Naive thymus-derived CD4-positive, alpha-beta T cell (primary cell): ENCODE measurements around the gene ITGB8. TPM values are rescaled to one million over a fixed set of nuclear protein-coding genes. Genes with fewer than 3 reads are reported as not detected.

ENCODE experiments used
- ATAC-seq: fragments of 150-1000 bp; cut with Tn5 transposase; 2 replicates; pipeline ENCODE4 v1.10.0; 2021; ENCODE audit warnings: mild to moderate bottlenecking, moderate library complexity
- CTCF ChIA-PET: fragments of 350-600 bp; sonication (Branson Sonifier 250); formaldehyde crosslinking; loops from one replicate; lab custom pipeline; 2021; ENCODE audit warnings: antibody characterized with exemption; lab: Charles Lee
- POLR2A ChIA-PET: fragments of 350-600 bp; sonication (Branson Sonifier 250); formaldehyde crosslinking; loops from one replicate; lab custom pipeline; 2021; ENCODE audit warnings: antibody characterized with exemption, inconsistent platforms; lab: Charles Lee
- DNase-seq, 9 donors: peaks; one replicate each; pipeline versions ENCODE4 v3.0.0 to v3.0.0-alpha.2; 2020 to 2022; ENCODE audit warnings: mixed read lengths in 1 of 9
- H3K27ac ChIP-seq: one replicate; pipeline ENCODE4 v1.7.0; 2013; ENCODE audit warnings: mild to moderate bottlenecking, low read depth, low read length, moderate library complexity
- H3K27me3 ChIP-seq, 2 donors: one replicate each; pipeline ENCODE4 v1.7.0; 2013; ENCODE audit warnings: low read length in 2 of 2, mild to moderate bottlenecking in 2 of 2, moderate library complexity in 2 of 2; ENCODE audit not compliant: control insufficient read depth in 2 of 2, insufficient read depth in 2 of 2
- H3K36me3 ChIP-seq, 3 experiments: 1 replicate in 2 of 3; 2 replicates in 1 of 3; pipeline ENCODE4 v1.7.0; 2013; ENCODE audit warnings: low read length in 3 of 3, mild to moderate bottlenecking in 3 of 3, moderate library complexity in 1 of 3; ENCODE audit not compliant: insufficient read depth in 3 of 3, control insufficient read depth in 2 of 3
- H3K4me1 ChIP-seq, 2 donors: one replicate each; pipeline ENCODE4 v1.7.0; 2013; ENCODE audit warnings: low read length in 2 of 2, mild to moderate bottlenecking in 2 of 2, moderate library complexity in 1 of 2; ENCODE audit not compliant: control insufficient read depth in 2 of 2, insufficient read depth in 2 of 2
- H3K4me3 ChIP-seq: 2 replicates; pipeline ENCODE4 v1.7.0; 2013; ENCODE audit warnings: mild to moderate bottlenecking, low read length
- H3K9me3 ChIP-seq, 3 experiments: 1 replicate in 2 of 3; 2 replicates in 1 of 3; pipeline ENCODE4 v1.7.0; 2013; ENCODE audit warnings: low read length in 3 of 3; ENCODE audit not compliant: control insufficient read depth in 2 of 3
- H3K27ac Mint-ChIP-seq, 9 donors: one replicate each; pipeline ENCODE4 v1.8.0; 2020 to 2022; ENCODE audit warnings: mixed read lengths in 9 of 9, mild to moderate bottlenecking in 8 of 9, moderate library complexity in 5 of 9, inconsistent platforms in 2 of 9
- H3K27me3 Mint-ChIP-seq, 5 donors: one replicate each; pipeline ENCODE4 v1.8.0; 2021 to 2022; ENCODE audit warnings: mixed read lengths in 5 of 5, mild to moderate bottlenecking in 1 of 5
- H3K36me3 Mint-ChIP-seq, 5 donors: one replicate each; pipeline ENCODE4 v1.8.0; 2020 to 2022; ENCODE audit warnings: mixed read lengths in 5 of 5, mild to moderate bottlenecking in 3 of 5, inconsistent platforms in 1 of 5
- H3K4me1 Mint-ChIP-seq, 7 donors: one replicate each; pipeline ENCODE4 v1.8.0; 2020 to 2022; ENCODE audit warnings: mixed read lengths in 7 of 7, mild to moderate bottlenecking in 3 of 7, inconsistent platforms in 1 of 7
- H3K4me3 Mint-ChIP-seq, 10 donors: one replicate each; pipeline ENCODE4 v1.8.0; 2020 to 2022; ENCODE audit warnings: mild to moderate bottlenecking in 10 of 10, mixed read lengths in 10 of 10, moderate library complexity in 6 of 10, inconsistent platforms in 2 of 10
- H3K9me3 Mint-ChIP-seq, 11 donors: one replicate each; pipeline ENCODE4 v1.8.0; 2020 to 2022; ENCODE audit warnings: mixed read lengths in 11 of 11, mild to moderate bottlenecking in 4 of 11, inconsistent platforms in 1 of 11, moderate library complexity in 1 of 11
- intact Hi-C, 2 donors: fragments of 100-400 bp; cut with micrococcal nuclease; formaldehyde crosslinking; loops; one replicate each; pipeline ENCODE4 v1.15.1; 2023
- polyA plus RNA-seq, 2 donors: library from polyadenylated mRNA; unstranded; fragments of 300-500 nt; fragmentation: Illumina TruSeq; gene quantifications; one replicate each; pipeline ENCODE4 v1.2.3, GENCODE V29; 2021
- total RNA-seq, 6 experiments: library from RNA in 5 of 6; stranded (reverse) in 5 of 6; gene quantifications; 1 replicate in 5 of 6; 2 replicates in 1 of 6; pipeline ENCODE4 v1.2.3 and lab custom pipeline; 2021 to 2026

The ITGB8 gene
- total and polyA plus RNA-seq, 7 experiments from 2014 or later, result 0.08 to 2.9 (median 0.85) TPM; not detected in 4

DNA sequence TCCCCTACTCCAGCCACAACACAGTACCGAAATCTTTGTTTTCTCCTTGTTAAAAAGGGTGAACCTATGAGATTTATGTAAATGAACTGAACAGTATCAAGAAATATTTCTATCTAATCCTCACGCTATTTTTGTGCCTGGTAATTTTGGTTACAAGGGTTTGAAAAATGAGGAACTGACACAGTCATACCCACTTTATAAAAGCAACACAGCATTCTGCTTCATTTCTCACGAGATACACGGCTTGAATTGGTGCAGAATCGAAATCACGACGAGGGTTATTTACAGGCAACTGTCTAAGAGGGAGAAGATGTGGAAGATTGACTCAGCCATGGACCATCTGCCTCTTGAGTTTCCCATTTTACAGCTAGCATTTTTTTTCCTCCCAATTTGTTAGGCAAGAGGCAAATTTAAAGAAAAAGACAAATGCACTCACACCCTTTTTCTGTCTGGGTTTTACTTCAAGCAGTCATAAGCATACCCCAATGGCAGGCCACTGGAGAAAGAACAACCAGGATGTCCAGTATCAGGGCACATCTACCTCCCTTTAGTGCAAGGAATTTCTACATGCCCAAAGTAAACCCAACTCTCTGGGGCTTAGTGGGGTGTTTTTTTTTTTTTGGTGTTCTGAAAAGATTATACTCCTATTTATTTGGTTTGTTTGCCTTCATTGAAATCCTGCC lies 108.1 kb downstream of the ITGB8 start:
- DNase-seq (no peak), ATAC-seq (peak; percentile 54)
- H3K4me1 ChIP-seq, result no peaks in the 10 kb centered on the region
- no peaks in the 10 kb centered on the region for H3K27me3 ChIP-seq
- H3K4me3 ChIP-seq, result no peak overlapping the region
- H3K4me1 Mint-ChIP-seq, result no peaks in the 10 kb centered on the region
- H3K27me3 Mint-ChIP-seq, result peaks cover 0 to 5% (median 0%) of the 10 kb centered on the region in 5 donors
- no peak overlapping the region for H3K27ac Mint-ChIP-seq
- no peak overlapping the region for H3K4me3 Mint-ChIP-seq
- no peaks in the 10 kb centered on the region for H3K9me3 ChIP-seq
- ChIA-PET CTCF (no interaction called here), POLR2A (no interaction called here)
- H3K27ac ChIP-seq, result no peak overlapping the region
- H3K9me3 Mint-ChIP-seq, result peaks cover 0 to 10% (median 0%) of the 10 kb centered on the region in 11 donors
- no peaks in the 10 kb centered on the region for H3K36me3 ChIP-seq
- intact Hi-C loops, result no loop called here
- no peaks in the 10 kb centered on the region for H3K36me3 Mint-ChIP-seq

DNA sequence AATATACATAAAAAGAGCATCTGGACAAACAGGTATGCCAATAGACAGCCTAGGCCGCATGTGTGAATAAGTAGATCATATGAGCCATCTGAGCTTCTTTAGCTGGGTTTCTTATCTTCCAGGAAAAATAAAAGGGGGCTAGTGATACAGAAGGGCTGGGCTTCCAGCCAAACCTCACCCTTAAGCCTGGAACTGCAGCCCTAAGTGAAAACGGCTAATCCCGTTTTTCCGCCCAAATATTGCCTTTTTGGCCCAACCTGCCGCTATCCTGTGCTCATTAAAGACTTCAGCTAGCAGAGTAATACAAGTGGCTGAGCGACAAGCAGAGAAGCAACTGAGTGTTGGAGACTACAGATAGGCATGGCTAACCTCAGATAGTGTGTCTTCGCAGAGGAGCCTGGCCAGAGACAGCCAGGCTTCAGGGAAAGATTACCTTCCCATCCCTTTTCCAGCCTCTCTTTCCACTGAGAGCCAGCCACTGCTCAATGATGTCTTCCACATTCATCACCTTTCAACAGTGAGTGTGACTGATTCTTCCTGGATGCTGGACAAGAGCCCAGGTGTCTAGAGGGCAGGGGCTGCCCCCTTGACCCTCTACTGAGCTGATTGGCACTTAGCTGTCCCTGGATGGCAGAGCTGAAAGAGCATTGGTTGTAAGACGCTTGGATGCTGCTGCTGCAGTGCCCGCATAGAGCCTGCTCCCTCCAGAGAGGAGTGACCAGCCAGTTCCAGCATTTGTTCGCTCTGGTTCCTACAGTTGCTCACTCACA lies 108.9 kb downstream of the ITGB8 start:
- DNase-seq, result no peak
- H3K27ac ChIP-seq, result no peak overlapping the region
- H3K9me3 ChIP-seq, result no peaks in the 10 kb centered on the region
- Mint-ChIP-seq H3K27me3 (peaks cover 0 to 5% (median 0%) of the 10 kb centered on the region in 5 donors), H3K4me3 (no peak overlapping the region), H3K36me3 (no peaks in the 10 kb centered on the region), H3K27ac (no peak overlapping the region), H3K4me1 (no peaks in the 10 kb centered on the region), H3K9me3 (peaks cover 0 to 10% (median 0%) of the 10 kb centered on the region in 11 donors)
- no peaks in the 10 kb centered on the region for H3K27me3 ChIP-seq
- POLR2A ChIA-PET, result no interaction called here
- no peaks in the 10 kb centered on the region for H3K36me3 ChIP-seq
- H3K4me1 ChIP-seq, result no peaks in the 10 kb centered on the region
- intact Hi-C loops, result loop anchor here in 1 of 2 donors (5.0 kb wide), 1 partner anchor 692 kb away; no protein-coding TSS in a partner anchor
- no peak overlapping the region for H3K4me3 ChIP-seq
- ATAC-seq, result no peak
- CTCF ChIA-PET, result no interaction called here

DNA sequence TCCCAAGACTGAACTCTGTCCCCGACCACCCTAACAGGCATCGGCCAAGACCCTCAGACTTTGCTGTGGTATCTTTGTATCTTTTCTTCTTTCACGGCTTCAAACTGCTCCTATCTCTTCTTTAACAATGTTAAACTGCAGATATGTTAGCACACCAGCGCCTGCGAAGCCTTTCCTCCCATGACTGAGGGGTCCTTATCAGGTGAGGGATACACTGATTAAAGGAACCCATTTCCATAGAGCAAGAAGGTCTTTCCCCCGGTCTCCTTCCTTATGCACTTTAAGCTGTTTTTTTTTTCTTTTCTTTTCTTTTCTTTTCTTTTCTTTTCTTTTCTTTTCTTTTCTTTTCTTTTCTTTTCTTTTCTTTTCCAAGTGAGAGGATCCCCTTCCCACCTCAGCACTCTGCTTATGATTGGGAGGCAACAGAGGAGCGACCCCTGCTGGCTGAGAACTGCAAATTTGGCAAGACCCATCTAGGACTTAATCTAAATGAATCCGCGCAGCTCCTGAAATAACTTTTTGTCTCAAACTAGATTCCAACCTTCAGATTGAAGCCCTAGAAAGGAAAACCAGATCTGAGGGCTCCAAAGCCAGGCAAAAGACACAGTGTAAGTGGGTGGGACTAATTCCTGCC lies 109.9 kb downstream of the ITGB8 start:
- ChIA-PET POLR2A (no interaction called here), CTCF (no interaction called here)

DNA sequence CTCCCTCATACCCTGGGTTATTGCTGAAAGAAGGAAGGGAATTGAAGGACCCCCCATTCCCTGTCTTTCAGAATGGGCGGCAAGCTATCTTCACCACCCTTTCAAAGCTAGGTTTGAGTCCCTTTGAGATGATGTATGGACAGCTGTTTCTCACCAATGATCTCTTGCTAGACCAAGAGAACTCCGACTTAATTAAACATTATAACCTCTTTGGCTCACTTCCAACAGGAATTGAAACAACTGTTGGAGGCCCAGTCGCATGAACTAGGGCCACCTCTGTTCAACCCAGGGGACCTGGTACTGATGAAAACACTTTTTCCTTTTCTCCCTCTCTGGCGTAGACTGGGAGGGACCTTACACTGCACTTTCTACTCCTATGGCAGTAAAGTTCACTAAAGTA lies 110.6 kb downstream of the ITGB8 start:
- Histone ChIP-seq H3K27ac (no peak overlapping the region), H3K36me3 (no peaks in the 10 kb centered on the region), H3K27me3 (no peaks in the 10 kb centered on the region), H3K4me1 (no peaks in the 10 kb centered on the region), H3K4me3 (no peak overlapping the region), H3K9me3 (no peaks in the 10 kb centered on the region)
- H3K9me3 Mint-ChIP-seq, result peaks cover 0 to 14% (median 0%) of the 10 kb centered on the region in 11 donors
- intact Hi-C loops, result loop anchor here in 1 of 2 donors (5.0 kb wide), 1 partner anchor 694 kb away; no protein-coding TSS in a partner anchor
- H3K27me3 Mint-ChIP-seq, result peaks cover 0 to 5% (median 0%) of the 10 kb centered on the region in 5 donors
- ATAC-seq (no peak), DNase-seq (no peak)
- no peak overlapping the region for H3K4me3 Mint-ChIP-seq
- no peaks in the 10 kb centered on the region for H3K4me1 Mint-ChIP-seq
- CTCF ChIA-PET, result no interaction called here
- H3K36me3 Mint-ChIP-seq, result no peaks in the 10 kb centered on the region
- POLR2A ChIA-PET, result no interaction called here
- no peak overlapping the region for H3K27ac Mint-ChIP-seq

More for the DNA sequence above, 109.9 kb downstream of the ITGB8 start:
- Mint-ChIP-seq H3K9me3 (peaks cover 0 to 11% (median 0%) of the 10 kb centered on the region in 11 donors), H3K4me3 (no peak overlapping the region), H3K27me3 (peaks cover 0 to 5% (median 0%) of the 10 kb centered on the region in 5 donors), H3K36me3 (no peaks in the 10 kb centered on the region), H3K27ac (no peak overlapping the region), H3K4me1 (no peaks in the 10 kb centered on the region)
- Histone ChIP-seq H3K27me3 (no peaks in the 10 kb centered on the region), H3K4me1 (no peaks in the 10 kb centered on the region), H3K4me3 (no peak overlapping the region), H3K36me3 (no peaks in the 10 kb centered on the region), H3K9me3 (no peaks in the 10 kb centered on the region), H3K27ac (no peak overlapping the region)
- no peak for DNase-seq
- intact Hi-C loops, result loop anchor here in 1 of 2 donors (5.0 kb wide), 1 partner anchor 693 kb away; no protein-coding TSS in a partner anchor
- no peak for ATAC-seq

DNA sequence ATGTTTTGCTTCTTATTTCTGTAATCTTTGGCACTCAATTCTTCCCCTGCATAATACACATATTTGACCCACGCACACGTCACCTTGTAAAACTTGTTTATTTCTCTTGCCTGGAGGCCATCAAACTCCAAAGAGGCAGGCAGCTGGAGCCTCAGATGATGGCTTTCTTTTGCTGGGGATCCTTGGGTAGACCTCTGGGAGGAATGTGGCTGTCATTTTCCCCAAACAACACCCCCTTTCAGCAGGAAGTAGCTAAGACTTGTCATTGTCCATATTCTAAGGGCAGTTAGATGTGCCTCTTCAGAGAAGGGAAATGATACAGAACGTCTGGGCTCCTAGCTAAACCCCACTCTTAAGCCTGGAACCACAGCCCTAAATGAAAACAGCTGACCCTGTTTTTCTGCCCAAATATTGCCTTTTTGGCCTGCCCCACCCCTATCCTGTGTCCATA lies 111.3 kb downstream of the ITGB8 start:
- intact Hi-C loops, result loop anchor here in 1 of 2 donors (5.0 kb wide), 1 partner anchor 695 kb away; no protein-coding TSS in a partner anchor
- Histone ChIP-seq H3K27me3 (no peaks in the 10 kb centered on the region), H3K36me3 (no peaks in the 10 kb centered on the region), H3K27ac (no peak overlapping the region), H3K4me3 (no peak overlapping the region), H3K9me3 (no peaks in the 10 kb centered on the region), H3K4me1 (no peaks in the 10 kb centered on the region)
- CTCF ChIA-PET, result no interaction called here
- Mint-ChIP-seq H3K4me3 (no peak overlapping the region), H3K4me1 (no peaks in the 10 kb centered on the region), H3K27me3 (peaks cover 0 to 5% (median 0%) of the 10 kb centered on the region in 5 donors), H3K36me3 (no peaks in the 10 kb centered on the region), H3K9me3 (peaks cover 0 to 14% (median 0%) of the 10 kb centered on the region in 11 donors), H3K27ac (no peak overlapping the region)
- POLR2A ChIA-PET, result no interaction called here
- ATAC-seq (no peak), DNase-seq (no peak)

DNA sequence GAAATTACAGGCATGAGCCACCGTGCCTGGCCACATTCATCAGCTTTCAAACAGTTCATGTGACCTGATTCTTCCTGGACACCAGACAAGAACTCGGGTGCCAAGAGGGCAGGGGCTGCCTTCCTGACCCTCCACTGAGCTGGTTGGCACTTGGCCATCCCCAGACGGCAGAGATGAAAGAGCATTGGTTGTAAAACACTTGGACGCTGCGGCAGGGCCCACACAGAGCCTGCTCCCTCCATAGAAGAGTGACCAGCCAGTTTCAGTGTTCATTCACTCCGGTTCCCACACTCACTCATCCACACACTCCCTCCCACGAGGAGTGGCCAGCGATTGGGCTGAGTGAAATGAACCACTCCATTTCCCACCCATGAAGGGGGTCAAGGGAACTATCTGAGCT lies 112.3 kb downstream of the ITGB8 start:
- ATAC-seq, result no peak
- H3K4me3 Mint-ChIP-seq, result no peak overlapping the region
- no peak for DNase-seq
- Histone ChIP-seq H3K36me3 (no peaks in the 10 kb centered on the region), H3K4me1 (no peaks in the 10 kb centered on the region), H3K9me3 (no peaks in the 10 kb centered on the region), H3K27ac (no peak overlapping the region), H3K27me3 (no peaks in the 10 kb centered on the region), H3K4me3 (no peak overlapping the region)
- no peaks in the 10 kb centered on the region for H3K36me3 Mint-ChIP-seq
- H3K9me3 Mint-ChIP-seq, result peaks cover 0 to 14% (median 0%) of the 10 kb centered on the region in 11 donors
- POLR2A ChIA-PET, result no interaction called here
- H3K27me3 Mint-ChIP-seq, result peaks cover 0 to 5% (median 0%) of the 10 kb centered on the region in 5 donors
- H3K27ac Mint-ChIP-seq, result no peak overlapping the region
- no peaks in the 10 kb centered on the region for H3K4me1 Mint-ChIP-seq
- CTCF ChIA-PET, result no interaction called here
- intact Hi-C loops, result loop anchor here in 1 of 2 donors (5.0 kb wide), 1 partner anchor 696 kb away; no protein-coding TSS in a partner anchor
